Measurements from ENCODE around the gene CCDC12. TPM values are rescaled to one million over a fixed set of nuclear protein-coding genes. Genes with fewer than 3 reads are reported as not detected.
"Not testable (repeated sequence)": the region's sequence is repeated elsewhere in the genome, so short reads cannot be mapped to it uniquely, and the experiment has no call there.

Gene CCDC12
- total RNA-seq, 1 donor from 2014 or later, result 37.4 TPM

- Mint-ChIP-seq H3K36me3 (ENCODE audit: unreplicated experiment) (peaks cover 35% of the 10 kb centered on the region), H3K27me3 (ENCODE audit: unreplicated experiment) (no peaks in the 10 kb centered on the region), H3K4me3 (ENCODE audit: unreplicated experiment) (no peak overlapping the region), H3K9me3 (ENCODE audit: unreplicated experiment) (peaks cover 6% of the 10 kb centered on the region), H3K27ac (ENCODE audit: unreplicated experiment) (no peak overlapping the region), H3K4me1 (ENCODE audit: unreplicated experiment) (peaks cover 10% of the 10 kb centered on the region)
- TF ChIP-seq CTCF (IDR thresholded peaks at IDR 0.05), result no peak
- no peak for DNase-seq (ENCODE audit: extremely low spot score, unreplicated experiment)
These were observed 61.7 kb downstream of the CCDC12 start for GRCh38 chr3:46914849-46915248.

- Mint-ChIP-seq H3K27ac (ENCODE audit: unreplicated experiment) (no peak overlapping the region), H3K36me3 (ENCODE audit: unreplicated experiment) (peaks cover 25% of the 10 kb centered on the region), H3K4me3 (ENCODE audit: unreplicated experiment) (no peak overlapping the region), H3K27me3 (ENCODE audit: unreplicated experiment) (no peaks in the 10 kb centered on the region), H3K9me3 (ENCODE audit: unreplicated experiment) (peaks cover 6% of the 10 kb centered on the region), H3K4me1 (ENCODE audit: unreplicated experiment) (peaks cover 15% of the 10 kb centered on the region)
- no peak for DNase-seq (ENCODE audit: extremely low spot score, unreplicated experiment)
- no peak for TF ChIP-seq CTCF (IDR thresholded peaks at IDR 0.05)
These were observed 62.9 kb downstream of the CCDC12 start for GRCh38 chr3:46913644-46914043.

- peaks cover 4% of the 10 kb centered on the region for H3K9me3 Mint-ChIP-seq (ENCODE audit: unreplicated experiment)
- H3K27ac Mint-ChIP-seq (ENCODE audit: unreplicated experiment), result no peak overlapping the region
- H3K4me1 Mint-ChIP-seq (ENCODE audit: unreplicated experiment), result peaks cover 15% of the 10 kb centered on the region
- H3K36me3 Mint-ChIP-seq (ENCODE audit: unreplicated experiment), result peaks cover 18% of the 10 kb centered on the region
- no peak overlapping the region for H3K4me3 Mint-ChIP-seq (ENCODE audit: unreplicated experiment)
- no peak for TF ChIP-seq CTCF (IDR thresholded peaks at IDR 0.05)
- DNase-seq (ENCODE audit: extremely low spot score, unreplicated experiment), result no peak
- no peaks in the 10 kb centered on the region for H3K27me3 Mint-ChIP-seq (ENCODE audit: unreplicated experiment)
These were observed 63.6 kb downstream of the CCDC12 start for GRCh38 chr3:46912986-46913385.

GRCh38 chr3:46910914-46911313, 65.6 kb downstream of the CCDC12 start:
- H3K9me3 Mint-ChIP-seq (ENCODE audit: unreplicated experiment); H3K36me3 Mint-ChIP-seq (ENCODE audit: unreplicated experiment); H3K27me3 Mint-ChIP-seq (ENCODE audit: unreplicated experiment); H3K27ac Mint-ChIP-seq (ENCODE audit: unreplicated experiment); DNase-seq (ENCODE audit: extremely low spot score, unreplicated experiment); H3K4me3 Mint-ChIP-seq (ENCODE audit: unreplicated experiment): not testable (repeated sequence)
- H3K4me1 Mint-ChIP-seq (ENCODE audit: unreplicated experiment), result peaks cover 15% of the 10 kb centered on the region

GRCh38 chr3:46910166-46910760, 66.3 kb downstream of the CCDC12 start:
- H3K4me1 Mint-ChIP-seq (ENCODE audit: unreplicated experiment), result peaks cover 15% of the 10 kb centered on the region
- no peaks in the 10 kb centered on the region for H3K27me3 Mint-ChIP-seq (ENCODE audit: unreplicated experiment)
- H3K27ac Mint-ChIP-seq (ENCODE audit: unreplicated experiment), result no peak overlapping the region
- TF ChIP-seq CTCF (IDR thresholded peaks at IDR 0.05), result no peak
- no peak for DNase-seq (ENCODE audit: extremely low spot score, unreplicated experiment)
- no peak overlapping the region for H3K4me3 Mint-ChIP-seq (ENCODE audit: unreplicated experiment)
- no peaks in the 10 kb centered on the region for H3K9me3 Mint-ChIP-seq (ENCODE audit: unreplicated experiment)
- H3K36me3 Mint-ChIP-seq (ENCODE audit: unreplicated experiment), result no peaks in the 10 kb centered on the region

Data from osteocyte (in vitro differentiated cells).